Hepatocyte (in vitro differentiated cells): ENCODE data around the gene TLNRD1.

Experiments used
- EZH2phosphoT487 ChIP-seq: fragments of 200-600 bp; sonication (generic); IDR thresholded peaks from one replicate; pipeline ENCODE4 v1.6.1; 2018; ENCODE audit warnings: antibody characterized with exemption, mild to moderate bottlenecking, low read depth, moderate library complexity; ENCODE audit not compliant: unreplicated experiment, severe bottlenecking
- TF ChIP-seq, protein P1 (sequence below): fragments of 200-600 bp; sonication (generic); IDR thresholded peaks from 2 replicates; pipeline ENCODE4 v1.5.1; 2016; ENCODE audit warnings: antibody characterized with exemption, mild to moderate bottlenecking; ENCODE audit not compliant: poor library complexity

DNA sequence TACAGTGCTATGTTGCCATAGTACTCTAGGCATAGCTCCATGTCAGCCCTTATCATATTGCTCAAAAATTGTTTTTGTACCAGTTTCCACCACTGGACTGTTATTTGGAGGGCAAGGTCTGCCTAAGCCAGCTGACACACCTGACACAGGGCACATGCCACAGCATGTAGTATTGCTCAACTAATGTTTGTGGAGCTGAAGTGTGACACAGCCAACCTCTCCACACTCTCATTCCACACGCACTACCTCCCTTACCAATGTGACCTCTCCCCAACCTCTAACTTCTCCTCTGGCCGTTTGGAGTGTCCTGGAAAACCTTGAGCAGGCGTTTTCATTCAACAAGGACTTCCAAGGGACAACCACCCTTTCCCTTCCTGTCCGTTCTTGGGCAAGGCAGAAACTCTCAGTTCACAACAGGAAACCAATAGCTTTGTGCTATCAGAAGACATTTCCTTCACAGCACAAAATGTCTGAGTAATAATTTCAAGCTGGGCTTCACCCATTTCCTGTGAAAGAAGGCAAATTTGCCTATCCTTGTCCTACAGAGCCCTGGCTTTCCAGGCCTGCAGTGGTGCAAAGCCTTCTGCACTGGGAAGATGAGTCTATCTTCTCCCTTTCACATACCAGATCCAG is 38.4 kb downstream of the TLNRD1 start:
- TF ChIP-seq, protein P1, sequence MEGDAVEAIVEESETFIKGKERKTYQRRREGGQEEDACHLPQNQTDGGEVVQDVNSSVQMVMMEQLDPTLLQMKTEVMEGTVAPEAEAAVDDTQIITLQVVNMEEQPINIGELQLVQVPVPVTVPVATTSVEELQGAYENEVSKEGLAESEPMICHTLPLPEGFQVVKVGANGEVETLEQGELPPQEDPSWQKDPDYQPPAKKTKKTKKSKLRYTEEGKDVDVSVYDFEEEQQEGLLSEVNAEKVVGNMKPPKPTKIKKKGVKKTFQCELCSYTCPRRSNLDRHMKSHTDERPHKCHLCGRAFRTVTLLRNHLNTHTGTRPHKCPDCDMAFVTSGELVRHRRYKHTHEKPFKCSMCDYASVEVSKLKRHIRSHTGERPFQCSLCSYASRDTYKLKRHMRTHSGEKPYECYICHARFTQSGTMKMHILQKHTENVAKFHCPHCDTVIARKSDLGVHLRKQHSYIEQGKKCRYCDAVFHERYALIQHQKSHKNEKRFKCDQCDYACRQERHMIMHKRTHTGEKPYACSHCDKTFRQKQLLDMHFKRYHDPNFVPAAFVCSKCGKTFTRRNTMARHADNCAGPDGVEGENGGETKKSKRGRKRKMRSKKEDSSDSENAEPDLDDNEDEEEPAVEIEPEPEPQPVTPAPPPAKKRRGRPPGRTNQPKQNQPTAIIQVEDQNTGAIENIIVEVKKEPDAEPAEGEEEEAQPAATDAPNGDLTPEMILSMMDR: no peak
- TF ChIP-seq EZH2phosphoT487: no peak
